Activated naive CD8-positive, alpha-beta T cell treated with anti-CD3 and anti-CD28 coated beads, Interleukin-2, amount 50 U/mL, for 16 hours (primary cell): ENCODE data around the gene ATP6V1G3.
"Not testable (repeated sequence)": the region's sequence is repeated elsewhere in the genome, so short reads cannot be mapped to it uniquely, and the experiment has no call there.

ENCODE experiments used
- DNase-seq: peaks from one replicate; pipeline ENCODE4 v3.0.0-alpha.2; 2020; ENCODE audit warnings: low read depth, low spot score

ATP6V1G3 gene, protein sequence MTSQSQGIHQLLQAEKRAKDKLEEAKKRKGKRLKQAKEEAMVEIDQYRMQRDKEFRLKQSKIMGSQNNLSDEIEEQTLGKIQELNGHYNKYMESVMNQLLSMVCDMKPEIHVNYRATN

GRCh38 chr1:198540580-198540979 is at the start of gene ATP6V1G3:
ATP6V1G3 (minus strand) TSS chr1:198540680; CDS start chr1:198540650, 30 bp downstream.
- no peak for DNase-seq

DNA sequence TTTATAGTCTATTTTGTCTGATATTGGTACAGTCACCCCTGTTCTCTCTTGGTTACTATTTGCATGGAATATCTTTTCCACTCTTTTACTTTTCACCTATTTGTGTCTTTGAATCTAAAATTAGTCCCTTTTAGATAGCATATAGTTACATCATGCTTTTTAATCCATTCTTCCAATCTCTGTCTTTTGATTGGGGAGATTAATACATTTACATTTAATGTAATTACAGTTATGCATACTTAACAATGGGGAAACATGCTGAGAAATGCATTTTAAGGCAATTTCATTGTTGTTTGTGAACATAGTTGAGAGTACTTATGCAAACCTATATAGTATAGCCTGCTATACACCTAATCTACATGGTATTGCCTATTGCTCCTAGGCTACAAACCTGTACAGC is 48.4 kb upstream of the ATP6V1G3 start:
- no peak for DNase-seq

DNA sequence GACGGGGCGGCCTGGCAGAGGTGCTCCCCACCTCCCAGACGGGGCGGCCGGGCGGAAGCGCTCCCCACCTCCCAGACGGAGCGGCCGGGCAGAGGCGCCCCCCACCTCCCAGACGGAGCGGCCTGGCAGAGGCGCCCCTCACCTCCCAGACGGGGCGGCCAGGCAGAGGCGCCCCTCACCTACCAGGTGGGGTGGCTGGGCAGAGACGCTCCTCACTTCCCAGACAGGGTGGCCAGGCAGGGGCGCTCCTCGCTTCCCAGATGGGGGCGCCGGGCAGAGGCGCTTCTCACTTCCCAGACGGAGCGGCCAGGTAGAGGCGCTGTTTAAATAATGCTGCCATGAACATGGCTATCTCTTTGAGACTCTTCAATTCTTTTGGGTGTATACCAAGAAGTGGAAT is 43.7 kb upstream of the ATP6V1G3 start:
- DNase-seq, result no peak

DNA sequence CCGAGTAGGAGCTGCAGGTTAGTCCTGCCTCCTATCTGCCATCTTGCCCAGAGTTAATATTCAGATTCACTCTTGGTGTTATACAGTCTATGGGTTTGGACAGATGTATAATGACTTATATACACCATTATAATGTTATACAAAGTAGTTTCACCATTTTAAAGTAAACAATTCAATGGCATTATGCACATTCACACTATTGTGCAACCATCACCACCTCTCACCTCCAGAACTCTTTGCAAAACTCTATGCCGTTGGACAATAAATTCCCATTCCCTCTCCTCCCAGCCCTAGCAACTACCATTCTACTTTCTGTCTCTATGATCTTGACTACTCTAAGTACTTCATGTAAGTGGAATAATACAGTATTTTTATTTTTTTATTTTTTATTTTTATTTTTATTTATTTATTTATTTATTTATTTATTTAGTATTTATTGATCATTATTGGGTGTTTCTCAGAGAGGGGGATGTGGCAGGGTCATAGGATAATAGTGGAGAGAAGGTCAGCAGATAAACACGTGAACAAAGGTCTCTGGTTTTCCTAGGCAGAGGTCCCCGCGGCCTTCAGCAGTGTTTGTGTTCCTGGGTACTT is 42.8 kb upstream of the ATP6V1G3 start:
- DNase-seq, result not testable (repeated sequence)

DNA sequence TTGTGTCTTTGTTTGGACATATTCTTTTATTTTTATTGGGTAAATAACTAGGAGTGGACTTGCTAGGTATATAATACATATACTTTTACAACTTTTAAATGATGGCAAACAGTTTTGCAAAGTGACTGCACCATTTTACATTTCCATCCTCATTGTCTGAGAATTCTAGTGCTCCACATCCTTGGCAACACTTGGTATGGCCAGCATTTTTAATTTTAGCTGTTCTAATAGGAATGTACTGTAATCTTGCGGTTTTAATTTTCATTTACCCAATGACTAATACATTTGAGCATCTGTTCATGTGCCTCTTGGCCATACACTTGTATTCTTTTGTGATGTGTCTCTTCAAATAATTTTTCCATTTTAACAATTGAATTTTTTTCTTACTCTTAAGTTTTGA is 37.0 kb upstream of the ATP6V1G3 start:
- no peak for DNase-seq

GRCh38 chr1:198575798-198576641 is 35.5 kb upstream of the ATP6V1G3 start:
- no peak for DNase-seq

GRCh38 chr1:198575292-198575691 is 34.8 kb upstream of the ATP6V1G3 start:
- no peak for DNase-seq

DNA sequence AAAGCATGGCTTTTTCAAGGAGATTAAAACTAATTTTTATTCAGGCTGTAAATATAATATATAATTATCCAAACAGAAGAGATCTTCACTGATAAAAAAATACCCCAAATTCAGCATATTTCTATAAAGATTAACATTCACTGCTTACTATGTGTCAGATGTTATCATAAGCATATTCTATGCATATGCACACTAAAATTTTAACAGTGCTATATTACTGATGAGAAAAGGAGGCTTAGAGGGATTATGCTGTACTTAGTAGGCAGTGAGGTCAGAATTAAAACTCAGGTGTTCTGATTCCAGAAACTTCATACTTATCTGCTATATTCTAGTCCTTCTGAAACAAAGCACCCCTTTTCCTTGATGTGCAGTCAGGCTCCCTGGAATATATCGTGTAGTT is 33.8 kb upstream of the ATP6V1G3 start:
- DNase-seq, result no peak

GRCh38 chr1:198564716-198565115 is 24.2 kb upstream of the ATP6V1G3 start:
- DNase-seq, result no peak

DNA sequence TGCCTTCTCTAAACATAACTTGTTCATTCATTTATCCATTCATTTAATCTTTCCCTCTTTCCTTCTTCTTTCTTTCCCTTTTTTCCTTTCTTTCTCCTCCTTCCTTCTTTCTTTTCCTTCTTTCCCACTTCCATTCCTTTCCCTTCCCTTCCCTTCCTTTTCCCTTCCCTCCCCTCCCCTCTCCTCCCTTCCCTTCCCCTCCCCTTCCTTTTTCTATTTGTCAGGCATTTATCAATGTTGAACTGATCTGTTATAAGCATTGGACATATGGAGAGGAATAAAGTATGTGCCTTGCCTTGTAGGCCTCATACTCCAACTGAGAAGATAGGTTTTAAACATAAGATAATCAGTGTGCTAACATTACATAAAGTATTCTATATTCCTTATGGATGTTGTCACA is 23.7 kb upstream of the ATP6V1G3 start:
- DNase-seq, result no peak

DNA sequence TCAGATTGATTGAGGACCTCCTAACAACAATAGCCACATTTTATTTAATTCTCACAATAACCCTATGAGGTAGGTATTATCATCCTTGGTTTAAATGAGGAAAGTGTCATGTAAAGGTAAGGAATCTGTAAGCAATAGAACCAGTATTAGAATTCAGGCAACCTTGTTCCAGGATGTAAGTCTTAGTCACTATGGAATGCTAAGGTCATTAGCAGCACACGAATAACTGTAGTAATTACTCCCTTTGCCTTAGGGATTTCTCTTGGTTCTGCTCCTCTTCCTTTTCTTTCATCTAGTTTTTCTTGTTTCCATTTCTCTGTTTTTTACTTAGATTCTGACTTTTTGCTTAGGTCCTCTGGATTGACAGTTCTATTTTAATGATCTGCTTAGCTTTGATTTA is 23.1 kb upstream of the ATP6V1G3 start:
- no peak for DNase-seq

GRCh38 chr1:198560161-198560560 is 19.7 kb upstream of the ATP6V1G3 start:
- DNase-seq, result no peak

DNA sequence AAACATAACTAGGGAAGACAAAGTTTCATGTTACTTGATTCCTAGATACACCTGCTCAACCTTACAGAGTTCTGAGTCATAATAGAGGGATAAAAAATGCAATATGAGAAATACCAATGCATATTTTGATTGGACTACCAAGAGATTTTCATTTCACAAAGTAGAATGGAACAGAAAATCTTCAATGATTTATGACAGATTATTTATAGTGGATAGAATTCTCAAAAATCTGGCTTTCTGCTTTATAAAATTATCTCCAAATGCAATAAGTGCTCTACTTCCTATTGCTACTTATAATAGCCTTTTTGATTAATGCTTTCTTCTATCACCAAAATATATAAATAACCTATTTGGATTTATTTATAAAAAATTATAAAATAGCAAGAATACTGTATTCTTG is 18.9 kb upstream of the ATP6V1G3 start:
- DNase-seq, result no peak

GRCh38 chr1:198558402-198558801 is 17.9 kb upstream of the ATP6V1G3 start:
- DNase-seq, result no peak

DNA sequence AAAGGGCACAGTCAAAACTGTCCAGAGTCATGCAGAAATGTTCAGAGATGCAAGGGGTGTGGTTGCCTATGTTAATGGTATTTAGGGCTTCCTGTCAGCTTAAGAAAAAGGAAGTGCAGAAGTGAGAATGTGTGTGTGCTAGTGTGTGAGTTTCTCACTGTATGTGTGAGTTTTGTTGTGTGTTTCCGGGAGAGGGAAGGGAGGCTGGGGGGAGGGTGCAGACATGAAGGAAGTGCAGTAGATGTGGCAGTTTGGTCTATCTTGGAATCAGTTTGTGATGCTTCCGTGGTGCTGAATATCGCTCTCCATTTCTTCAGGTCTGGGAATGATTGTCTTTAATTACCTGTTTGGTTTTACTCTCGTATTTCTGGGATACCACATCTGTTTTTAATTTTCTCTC is 16.5 kb upstream of the ATP6V1G3 start:
- peak; percentile 6 for DNase-seq

DNA sequence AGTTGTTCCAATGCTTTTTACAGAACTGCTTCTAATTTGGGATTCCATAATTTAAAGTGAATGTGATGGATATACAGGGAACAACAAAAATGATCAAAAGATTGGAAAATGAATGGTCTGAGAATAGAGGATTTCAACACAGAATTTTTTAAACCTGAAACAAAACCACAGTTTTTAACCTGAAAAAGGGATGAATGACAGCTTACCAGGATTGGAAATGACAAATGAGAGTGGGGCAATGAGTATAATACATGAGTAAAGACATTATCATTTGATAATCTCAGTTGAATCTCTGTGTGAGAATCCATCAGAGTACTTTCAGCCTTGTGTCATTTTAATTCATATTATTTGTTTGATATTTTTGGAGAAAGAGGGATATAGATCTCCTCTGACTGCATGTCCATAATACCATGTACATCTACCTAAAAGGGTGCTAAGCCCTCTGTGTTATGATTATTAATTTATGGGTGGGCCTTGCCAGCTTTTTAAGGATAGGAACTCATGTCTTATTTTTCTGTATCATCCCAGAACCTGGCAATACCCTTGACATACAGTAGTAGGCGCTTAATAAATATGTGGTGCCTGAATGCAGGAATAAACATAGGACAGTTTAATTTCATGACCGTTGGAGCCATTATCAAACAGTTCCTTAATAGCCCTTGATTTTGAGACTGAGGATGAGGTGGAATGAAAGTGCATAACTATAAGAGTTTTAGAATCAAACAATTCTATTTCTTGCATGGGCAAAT is 12.4 kb upstream of the ATP6V1G3 start:
- DNase-seq, result no peak

GRCh38 chr1:198550941-198551524 is 10.6 kb upstream of the ATP6V1G3 start:
- no peak for DNase-seq

DNA sequence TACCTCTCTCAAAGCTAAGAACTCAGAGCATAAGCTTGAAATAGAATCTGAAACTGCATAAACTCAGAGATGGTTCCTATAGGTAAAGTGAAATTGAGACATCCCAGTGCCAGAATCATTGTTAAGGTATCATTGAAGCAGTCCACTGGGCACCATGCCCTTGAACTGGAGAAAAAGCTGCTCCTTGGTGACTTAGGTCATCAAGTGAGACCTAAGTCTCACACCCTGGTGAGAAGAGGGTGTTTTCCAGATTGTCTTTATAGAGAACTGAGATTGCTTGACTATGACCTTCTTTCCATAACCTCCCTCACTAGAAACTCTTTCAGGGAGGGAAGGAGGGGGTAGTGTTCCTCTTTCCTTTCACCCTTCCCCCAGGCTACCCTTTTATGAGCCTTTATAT is 9.4 kb upstream of the ATP6V1G3 start:
- no peak for DNase-seq

- DNase-seq, result no peak
Observed at GRCh38 chr1:198548890-198549289, 8.4 kb upstream of the ATP6V1G3 start.

DNA sequence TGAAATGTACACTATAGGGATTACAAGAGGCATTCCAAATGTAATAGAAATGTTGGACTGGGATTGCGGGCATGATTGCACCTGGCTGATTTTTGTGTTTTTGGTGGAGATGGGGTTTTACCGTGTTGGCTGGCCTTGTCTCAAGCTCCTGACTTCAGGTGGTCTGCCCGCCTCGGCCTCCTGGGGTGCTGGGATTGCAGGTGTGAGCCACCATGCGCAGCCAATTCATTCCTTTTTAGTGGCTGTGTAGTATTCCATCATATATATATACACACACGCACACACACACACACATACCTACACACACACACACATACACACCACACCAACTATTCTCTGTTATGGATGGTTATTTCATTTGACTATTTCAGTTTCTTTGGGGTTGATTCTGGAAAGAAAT is 4.7 kb upstream of the ATP6V1G3 start:
- DNase-seq, result no peak

GRCh38 chr1:198544265-198544664 is 3.8 kb upstream of the ATP6V1G3 start:
- DNase-seq, result no peak

GRCh38 chr1:198543670-198544260 is 3.3 kb upstream of the ATP6V1G3 start:
- no peak for DNase-seq
